Measurements from ENCODE around the gene RBMXL3.

Gene RBMXL3

GRCh38 chrX:115233497-115234455, 44.6 kb downstream of the RBMXL3 start, which contains the start of gene LRCH2:
Gene LRCH2, minus strand, starts transcription at chrX:115234096. Its CDS starts 55 bp downstream, at chrX:115234041.
- peak within 1 kb of the TSS; percentile 80 for H3K4me3 ChIP-seq (ENCODE audit: low read length)
- peak; percentile 69 for DNase-seq (ENCODE audit: low read depth)

GRCh38 chrX:115234461-115234860, 45.3 kb downstream of the RBMXL3 start:
- Histone ChIP-seq H3K9ac (ENCODE audit: low read length) (no peak overlapping the region), H3K9me3 (ENCODE audit: control insufficient read depth, low read length) (no peaks in the 10 kb centered on the region), H3K27me3 (replicated peaks; ENCODE audit: control insufficient read depth, insufficient read depth, low read length) (peaks cover 30% of the 10 kb centered on the region), H3K36me3 (ENCODE audit: control insufficient read depth, insufficient read depth, low read length, severe bottlenecking) (no peaks in the 10 kb centered on the region), H3K4me3 (ENCODE audit: low read length) (peak overlapping the region; percentile 80), H3K4me1 (ENCODE audit: control insufficient read depth, insufficient read depth, low read length) (peaks cover 8% of the 10 kb centered on the region)
- no peak for DNase-seq (ENCODE audit: low read depth)

More at GRCh38 chrX:115233497-115234455, 44.6 kb downstream of the RBMXL3 start, which contains the start of gene LRCH2:
- H3K9me3 ChIP-seq (ENCODE audit: control insufficient read depth, low read length) = no peaks in the 10 kb centered on the region
- H3K9ac ChIP-seq (ENCODE audit: low read length) = peak within 1 kb of the TSS; percentile 62
- peaks cover 8% of the 10 kb centered on the region for H3K4me1 ChIP-seq (ENCODE audit: control insufficient read depth, insufficient read depth, low read length)
- no peaks in the 10 kb centered on the region for H3K36me3 ChIP-seq (ENCODE audit: control insufficient read depth, insufficient read depth, low read length, severe bottlenecking)
- H3K27me3 ChIP-seq (replicated peaks; ENCODE audit: control insufficient read depth, insufficient read depth, low read length) = peaks cover 28% of the 10 kb centered on the region

- DNase-seq (ENCODE audit: low read depth) = peak; percentile 5
- Histone ChIP-seq H3K4me1 (ENCODE audit: control insufficient read depth, insufficient read depth, low read length) (peaks cover 5% of the 10 kb centered on the region), H3K36me3 (ENCODE audit: control insufficient read depth, insufficient read depth, low read length, severe bottlenecking) (no peaks in the 10 kb centered on the region), H3K4me3 (ENCODE audit: low read length) (no peak overlapping the region), H3K27me3 (replicated peaks; ENCODE audit: control insufficient read depth, insufficient read depth, low read length) (peaks cover 21% of the 10 kb centered on the region), H3K9ac (ENCODE audit: low read length) (no peak overlapping the region), H3K9me3 (ENCODE audit: control insufficient read depth, low read length) (no peaks in the 10 kb centered on the region)
Observed at GRCh38 chrX:115236560-115236959, 47.4 kb downstream of the RBMXL3 start.

GRCh38 chrX:115237056-115237455, 47.8 kb downstream of the RBMXL3 start:
- Histone ChIP-seq H3K4me1 (ENCODE audit: control insufficient read depth, insufficient read depth, low read length) (peaks cover under 1% of the 10 kb centered on the region), H3K9ac (ENCODE audit: low read length) (no peak overlapping the region), H3K9me3 (ENCODE audit: control insufficient read depth, low read length) (no peaks in the 10 kb centered on the region), H3K4me3 (ENCODE audit: low read length) (no peak overlapping the region), H3K27me3 (replicated peaks; ENCODE audit: control insufficient read depth, insufficient read depth, low read length) (peaks cover 16% of the 10 kb centered on the region), H3K36me3 (ENCODE audit: control insufficient read depth, insufficient read depth, low read length, severe bottlenecking) (no peaks in the 10 kb centered on the region)
- peak; percentile 26 for DNase-seq (ENCODE audit: low read depth)
